Panc1 (cell line): Measurements from ENCODE around the gene GAB1. TPM values are rescaled to one million over a fixed set of nuclear protein-coding genes. Genes with fewer than 3 reads are reported as not detected.

Source experiments
- ATAC-seq: fragments of 200-7000 bp; cut with Tn5 transposase; 2 replicates; pipeline ENCODE4 v1.9.1; 2020; ENCODE audit warnings: mild to moderate bottlenecking, moderate library complexity
- BruUV-seq: library from RNA; stranded (reverse); fragments of 400-500 nt; replicated peaks from 2 replicates; lab custom pipeline; 2021; lab: Mats Ljungman, UMichigan
- CTCF ChIA-PET: fragments of 300-600 bp; sonication (Branson Sonifier 250); formaldehyde crosslinking; loops from one replicate; lab custom pipeline; 2022; ENCODE audit warnings: antibody characterized with exemption; lab: Charles Lee
- POLR2A ChIA-PET: fragments of 300-600 bp; sonication (Branson Sonifier 250); formaldehyde crosslinking; loops from one replicate; lab custom pipeline; 2022; ENCODE audit warnings: antibody characterized with exemption; lab: Charles Lee
- DNase-seq: peaks from one replicate; pipeline ENCODE4 v3.0.0-alpha.2; 2010; ENCODE audit warnings: low read depth, low spot score
- H3K27ac ChIP-seq: 2 replicates; pipeline ENCODE4 v1.5.1; 2011; ENCODE audit warnings: mild to moderate bottlenecking, low read length, inconsistent platforms
- H3K27me3 ChIP-seq: fragments of 200-500 bp; sonication (Bioruptor generic); 2 replicates; pipeline ENCODE4 v1.6.0; 2014; ENCODE audit warnings: low read length, inconsistent platforms; ENCODE audit not compliant: control insufficient read depth, insufficient read depth
- H3K36me3 ChIP-seq: fragments of 200-500 bp; sonication (Bioruptor generic); 2 replicates; pipeline ENCODE4 v1.5.1; 2014; ENCODE audit warnings: inconsistent platforms, mild to moderate bottlenecking, low read length, moderate library complexity; ENCODE audit not compliant: control insufficient read depth, insufficient read depth
- H3K4me1 ChIP-seq: 2 replicates; pipeline ENCODE4 v1.5.1; 2011; ENCODE audit warnings: inconsistent platforms, mild to moderate bottlenecking, low read length, moderate library complexity; ENCODE audit not compliant: control insufficient read depth, insufficient read depth
- H3K4me3 ChIP-seq, 2 experiments: 2 replicates each; pipeline ENCODE4 v1.5.1; 2011 to 2012; ENCODE audit warnings: low read depth in 2 of 2, low read length in 2 of 2, mild to moderate bottlenecking in 2 of 2, inconsistent platforms in 1 of 2, moderate library complexity in 1 of 2
- H3K9me3 ChIP-seq: fragments of 200-500 bp; sonication (Bioruptor generic); 2 replicates; pipeline ENCODE4 v1.5.1; 2014; ENCODE audit warnings: low read depth, mild to moderate bottlenecking, inconsistent platforms, low read length, moderate library complexity; ENCODE audit not compliant: control insufficient read depth, insufficient read depth
- CTCF ChIP-seq: fragments of 450-650 bp; IDR thresholded peaks from 2 replicates; pipeline ENCODE4 v1.5.1; 2017; ENCODE audit warnings: mild to moderate bottlenecking
- POLR2AphosphoS5 ChIP-seq: IDR thresholded peaks from 2 replicates; pipeline ENCODE4 v1.6.1; 2012; ENCODE audit warnings: mild to moderate bottlenecking, low read depth, low read length, moderate library complexity
- REST ChIP-seq, 2 experiments: IDR thresholded peaks; 2 replicates each; pipeline ENCODE4 v1.6.1; 2011 to 2012; ENCODE audit warnings: low read depth in 2 of 2, control low read depth in 1 of 2, low read length in 1 of 2, mild to moderate bottlenecking in 1 of 2, moderate library complexity in 1 of 2; ENCODE audit not compliant: insufficient read depth in 1 of 2
- SIN3A ChIP-seq: IDR thresholded peaks from 2 replicates; pipeline ENCODE4 v1.6.1; 2012; ENCODE audit warnings: low read depth, mild to moderate bottlenecking, low read length, moderate library complexity, borderline replicate concordance; ENCODE audit not compliant: insufficient read depth
- TCF7L2 ChIP-seq: IDR thresholded peaks from 2 replicates; pipeline ENCODE4 v1.6.1; 2011; ENCODE audit warnings: mild to moderate bottlenecking, low read depth, low read length, inconsistent platforms
- in situ Hi-C: cut with HindIII; loops from 2 replicates; pipeline ENCODE4 v1.10.0; 2016; ENCODE audit warnings: low sequenced_read_pairs, low pct_unique_long_range_greater_than_20kb
- intact Hi-C: fragments of 100-400 bp; cut with micrococcal nuclease; formaldehyde crosslinking; loops from one replicate; pipeline ENCODE4 v1.10.0; 2022; ENCODE audit not compliant: unreplicated experiment
- total RNA-seq: library from RNA; stranded (reverse); gene quantifications from one replicate; pipeline ENCODE4 v1.2.1, GENCODE V29; 2021; ENCODE audit not compliant: unreplicated experiment

GAB1 gene
- total RNA-seq, 1 experiment from 2014 or later = 2.8 TPM

GRCh38 chr4:143355540-143356217 is 19.0 kb downstream of the GAB1 start:
- ATAC-seq = no peak
- no peak for DNase-seq
- H3K27ac ChIP-seq = no peak overlapping the region
- H3K9me3 ChIP-seq = no peaks in the 10 kb centered on the region
- H3K36me3 ChIP-seq = no peaks in the 10 kb centered on the region
- CTCF ChIA-PET = no interaction called here
- H3K4me1 ChIP-seq = no peaks in the 10 kb centered on the region
- no peak overlapping the region for H3K4me3 ChIP-seq
- no peak for TF ChIP-seq CTCF
- TF ChIP-seq REST (IDR thresholded peaks at IDR 0.05; ENCODE audit: insufficient read depth in 1 of 2, low read depth in 2 of 2, low read length in 1 of 2) = no peak
- TF ChIP-seq TCF7L2 = no peak
- TF ChIP-seq POLR2AphosphoS5 = no peak
- TF ChIP-seq SIN3A = no peak
- BruUV-seq = no TSS peak
- intact Hi-C loops = no loop called here
- POLR2A ChIA-PET = no interaction called here
- H3K27me3 ChIP-seq = no peaks in the 10 kb centered on the region
- in situ Hi-C loops = no loop called here

- ATAC-seq (no peak), DNase-seq (no peak)
- ChIA-PET CTCF (no interaction called here), POLR2A (no interaction called here)
- no TSS peak for BruUV-seq
- Histone ChIP-seq H3K36me3 (no peaks in the 10 kb centered on the region), H3K4me3 (no peak overlapping the region), H3K27ac (no peak overlapping the region), H3K27me3 (no peaks in the 10 kb centered on the region), H3K9me3 (no peaks in the 10 kb centered on the region), H3K4me1 (no peaks in the 10 kb centered on the region)
- intact Hi-C loops (no loop called here), in situ Hi-C loops (no loop called here)
- TF ChIP-seq TCF7L2 (no peak), CTCF (no peak), REST (IDR thresholded peaks at IDR 0.05; ENCODE audit: insufficient read depth in 1 of 2, low read depth in 2 of 2, low read length in 1 of 2) (no peak), SIN3A (no peak), POLR2AphosphoS5 (no peak)
These were observed 19.8 kb downstream of the GAB1 start for GRCh38 chr4:143356493-143356892.
